Spleen (tissue), 11 donors: ENCODE data around the gene GPR3. TPM values are rescaled to one million over a fixed set of nuclear protein-coding genes. Genes with fewer than 3 reads are reported as not detected.

Source experiments
- DNase-seq: peaks from one replicate; pipeline ENCODE4 v3.0.0-alpha.2; 2020
- H3K27ac ChIP-seq, 8 donors: fragments of 200-600 bp; sonication (generic) in 7 of 8; 1 replicate in 4 of 8; 2 replicates in 4 of 8; pipeline versions ENCODE4 v1.5.0 to v1.8.0; 2016 to 2021; ENCODE audit warnings: inconsistent platforms in 4 of 8, mild to moderate bottlenecking in 4 of 8, moderate library complexity in 1 of 8
- H3K27me3 ChIP-seq, 7 donors: fragments of 200-600 bp; sonication (generic) in 6 of 7; replicated peaks in 1 of 7; 1 replicate in 4 of 7; 2 replicates in 3 of 7; pipeline versions ENCODE4 v1.5.0 to v1.8.0; 2016 to 2021; ENCODE audit warnings: inconsistent platforms in 3 of 7, mild to moderate bottlenecking in 1 of 7
- H3K36me3 ChIP-seq, 6 donors: fragments of 200-600 bp; sonication (generic) in 5 of 6; 1 replicate in 4 of 6; 2 replicates in 2 of 6; pipeline versions ENCODE4 v1.5.0 to v1.8.0; 2016 to 2021; ENCODE audit warnings: inconsistent platforms in 2 of 6
- H3K4me1 ChIP-seq, 6 donors: fragments of 200-600 bp; sonication (generic) in 5 of 6; 1 replicate in 3 of 6; 2 replicates in 3 of 6; pipeline versions ENCODE4 v1.5.0 to v1.8.0; 2016 to 2021; ENCODE audit warnings: inconsistent platforms in 3 of 6
- H3K4me3 ChIP-seq, 8 donors: fragments of 200-600 bp; sonication (generic) in 7 of 8; 1 replicate in 4 of 8; 2 replicates in 4 of 8; pipeline versions ENCODE4 v1.5.0 to v1.8.0; 2016 to 2021; ENCODE audit warnings: inconsistent platforms in 4 of 8, mild to moderate bottlenecking in 4 of 8, moderate library complexity in 2 of 8
- H3K9me3 ChIP-seq, 8 donors: fragments of 200-600 bp; sonication (generic) in 7 of 8; 1 replicate in 4 of 8; 2 replicates in 4 of 8; pipeline versions ENCODE4 v1.5.0 to v1.8.0; 2016 to 2021; ENCODE audit warnings: inconsistent platforms in 4 of 8
- POLR2A ChIP-seq, 3 donors: fragments of 450-650 bp; IDR thresholded peaks; one replicate each; pipeline ENCODE4 v1.5.1; 2017; ENCODE audit warnings: antibody characterized with exemption in 3 of 3, mild to moderate bottlenecking in 1 of 3
- POLR2AphosphoS5 ChIP-seq, 3 donors: sonication (generic); formaldehyde crosslinking; IDR thresholded peaks; one replicate each; pipeline ENCODE4 v1.5.1; 2017; ENCODE audit warnings: antibody characterized with exemption in 3 of 3
- WGBS, 5 donors: extraction: QIAGEN DNeasy Blood & Tissue Kit in 3 of 5; methylation state at CpG; one replicate each; pipeline versions ENCODE4 v1.1.5 to v1.1.7; 2013 to 2018; 5-methylcytosine and 5-hydroxymethylcytosine counted together
- intact Hi-C: fragments of 100-400 bp; cut with DNase I; formaldehyde crosslinking; loops from one replicate; pipeline ENCODE4 v1.15.0; 2023; ENCODE audit warnings: low total_unique reads
- polyA plus RNA-seq, 3 donors: library from polyadenylated mRNA; stranded (reverse); fragments of 200-250 nt; gene quantifications; one replicate each; pipeline ENCODE4 v1.2.1, GENCODE V29; 2013
- total RNA-seq, 7 donors: library from RNA; depleted of rRNA in 3 of 7; stranded (reverse); fragments of >200 nt in 3 of 7; fragmentation: NEBNext Ultra II Directional in 4 of 7; extraction: Animal tissue kit (Norgen Biotek cat#: 25700) in 4 of 7; gene quantifications; one replicate each; pipeline versions ENCODE4 v1.1.0 to v1.2.1, GENCODE V29; 2016 to 2021
- TF ChIP-seq, protein P1 (sequence below), 11 experiments: fragments of 200-600 bp in 7 of 11; fragments of 450-650 bp in 4 of 11; sonication (generic) in 4 of 11; IDR thresholded peaks in 8 of 11; conservative IDR thresholded peaks in 3 of 11; 1 replicate in 7 of 11; 2 replicates in 4 of 11; pipeline versions ENCODE4 v1.4.0 to v1.8.0; 2016 to 2021; ENCODE audit warnings: antibody characterized with exemption in 11 of 11, inconsistent platforms in 4 of 11, mild to moderate bottlenecking in 1 of 11
- donor health status: healthy with polysubstance abuse.
- donor health status: DM: no; HTN: no; CAD: no; lungs with moderate emphysema.
- donor health status: DM: no; HTN: no; CAD: no.
- donor health status: Bipolar disorder and iron deficiency.
- donor health status: healthy.
- donor health status: DM: no; HTN: no; CAD: no.
- donor health status: DM: yes; HTN: yes; CAD: no.

The GPR3 gene
- total and polyA plus RNA-seq, 10 donors: 0.05 to 0.40 (median 0.16) TPM; not detected in 4

DNA sequence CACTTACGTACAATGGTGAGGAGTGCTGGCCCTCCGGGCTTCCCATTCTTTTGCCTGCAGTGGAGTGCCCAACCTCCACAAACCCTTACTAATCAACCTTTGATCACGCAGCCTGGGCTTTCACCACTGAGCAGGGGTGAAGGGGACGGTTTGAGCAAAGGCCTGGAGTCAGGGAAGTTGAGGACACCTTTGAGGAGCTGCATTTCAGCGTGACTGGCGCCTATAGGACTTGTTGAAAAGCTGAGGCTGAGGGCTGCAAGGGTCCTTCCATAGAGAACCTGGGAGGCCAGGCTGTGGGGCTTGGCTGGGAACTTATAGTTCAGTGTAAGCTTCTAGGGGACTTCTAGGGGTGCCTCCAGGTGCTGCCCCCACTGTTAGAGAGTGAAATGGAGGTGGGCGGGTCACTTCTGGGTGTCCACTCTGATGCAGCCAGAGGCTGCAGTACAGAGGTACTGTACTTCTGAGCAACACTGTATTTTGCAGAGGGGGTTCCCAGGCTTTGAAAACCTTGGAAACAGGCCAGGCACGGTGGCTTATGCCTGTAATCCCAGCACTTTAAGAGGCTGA is 40.8 kb upstream of the GPR3 start:
- Histone ChIP-seq H3K4me1 (peaks cover 2 to 63% (median 35%) of the 10 kb centered on the region in 6 donors), H3K4me3 (peak overlapping the region in 1 of 8 donors; percentile 11), H3K9me3 (no peaks in the 10 kb centered on the region), H3K27ac (no peak overlapping the region), H3K27me3 (peaks cover 0 to 23% (median 0%) of the 10 kb centered on the region in 7 donors), H3K36me3 (peaks cover 0 to 96% (median 43%) of the 10 kb centered on the region in 6 donors)
- whole genome bisulfite sequencing, 5 donors: 75 to 95% (median 81%) methylated on average over 8 of the region's 8 CpGs
- TF ChIP-seq, protein P1, sequence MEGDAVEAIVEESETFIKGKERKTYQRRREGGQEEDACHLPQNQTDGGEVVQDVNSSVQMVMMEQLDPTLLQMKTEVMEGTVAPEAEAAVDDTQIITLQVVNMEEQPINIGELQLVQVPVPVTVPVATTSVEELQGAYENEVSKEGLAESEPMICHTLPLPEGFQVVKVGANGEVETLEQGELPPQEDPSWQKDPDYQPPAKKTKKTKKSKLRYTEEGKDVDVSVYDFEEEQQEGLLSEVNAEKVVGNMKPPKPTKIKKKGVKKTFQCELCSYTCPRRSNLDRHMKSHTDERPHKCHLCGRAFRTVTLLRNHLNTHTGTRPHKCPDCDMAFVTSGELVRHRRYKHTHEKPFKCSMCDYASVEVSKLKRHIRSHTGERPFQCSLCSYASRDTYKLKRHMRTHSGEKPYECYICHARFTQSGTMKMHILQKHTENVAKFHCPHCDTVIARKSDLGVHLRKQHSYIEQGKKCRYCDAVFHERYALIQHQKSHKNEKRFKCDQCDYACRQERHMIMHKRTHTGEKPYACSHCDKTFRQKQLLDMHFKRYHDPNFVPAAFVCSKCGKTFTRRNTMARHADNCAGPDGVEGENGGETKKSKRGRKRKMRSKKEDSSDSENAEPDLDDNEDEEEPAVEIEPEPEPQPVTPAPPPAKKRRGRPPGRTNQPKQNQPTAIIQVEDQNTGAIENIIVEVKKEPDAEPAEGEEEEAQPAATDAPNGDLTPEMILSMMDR (IDR thresholded peaks at IDR 0.05 in 8 of 11, conservative IDR thresholded peaks at IDR 0.05 in 3 of 11): no peak
- TF ChIP-seq POLR2AphosphoS5 (IDR thresholded peaks at IDR 0.05): no peak
- TF ChIP-seq POLR2A (IDR thresholded peaks at IDR 0.05): no peak
- no peak for DNase-seq
- intact Hi-C loops: no loop called here

DNA sequence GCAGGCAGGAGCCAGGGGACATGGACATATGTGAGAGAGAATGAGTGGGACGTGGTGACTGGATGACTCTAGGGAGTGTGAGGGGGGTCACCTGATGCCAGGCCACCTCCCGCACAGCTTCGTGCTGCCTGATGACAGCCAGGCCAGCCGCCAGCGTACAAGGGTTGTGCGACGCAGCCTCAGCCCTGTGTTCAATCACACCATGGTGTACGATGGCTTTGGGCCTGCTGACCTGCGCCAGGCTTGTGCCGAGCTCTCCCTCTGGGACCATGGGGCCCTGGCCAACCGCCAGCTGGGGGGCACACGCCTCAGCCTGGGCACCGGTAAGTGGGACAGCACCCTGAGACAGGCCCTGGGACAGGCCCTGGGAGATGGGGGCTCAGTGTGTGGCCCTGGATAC is 39.3 kb upstream of the GPR3 start:
- TF ChIP-seq POLR2A (IDR thresholded peaks at IDR 0.05) (no peak), POLR2AphosphoS5 (IDR thresholded peaks at IDR 0.05) (peak in 2 of 3 donors; percentile 42 to 68)
- TF ChIP-seq, protein P1 (IDR thresholded peaks at IDR 0.05 in 8 of 11, conservative IDR thresholded peaks at IDR 0.05 in 3 of 11): no peak
- WGBS, 5 donors: 91 to 96% (median 96%) methylated on average over 8 to 13 of the region's 13 CpGs
- peak overlapping the region in 1 of 8 donors; percentile 30 for H3K27ac ChIP-seq
- H3K9me3 ChIP-seq: no peaks in the 10 kb centered on the region
- no peak for DNase-seq
- H3K4me3 ChIP-seq: no peak overlapping the region
- peaks cover 0 to 97% (median 35%) of the 10 kb centered on the region in 6 donors for H3K36me3 ChIP-seq
- H3K4me1 ChIP-seq: peaks cover 15 to 64% (median 44%) of the 10 kb centered on the region in 6 donors
- H3K27me3 ChIP-seq: peaks cover 0 to 23% (median 0%) of the 10 kb centered on the region in 7 donors
- intact Hi-C loops: no loop called here

DNA sequence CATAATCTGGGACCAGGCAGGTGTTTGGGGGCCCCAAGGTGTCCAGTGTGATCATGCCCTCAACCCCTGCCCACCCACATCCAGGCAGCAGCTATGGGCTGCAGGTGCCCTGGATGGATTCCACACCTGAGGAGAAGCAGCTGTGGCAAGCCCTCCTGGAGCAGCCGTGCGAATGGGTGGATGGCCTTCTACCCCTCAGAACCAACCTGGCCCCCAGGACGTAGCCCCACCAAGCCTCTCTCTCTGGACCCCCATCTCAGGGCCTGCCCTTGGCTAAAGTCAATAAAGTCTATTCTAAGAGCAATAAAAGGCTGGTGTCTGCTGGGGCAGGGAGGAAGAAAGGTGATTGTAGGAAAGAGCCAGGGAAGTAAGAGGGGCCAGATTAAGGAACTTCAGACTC is 38.8 kb upstream of the GPR3 start:
- WGBS, 5 donors: 81 to 100% (median 95%) methylated on average over 3 of the region's 3 CpGs
- Histone ChIP-seq H3K4me1 (peaks cover 15 to 62% (median 43%) of the 10 kb centered on the region in 6 donors), H3K36me3 (peaks cover 0 to 100% (median 35%) of the 10 kb centered on the region in 6 donors), H3K27me3 (peaks cover 0 to 23% (median 0%) of the 10 kb centered on the region in 7 donors), H3K9me3 (no peaks in the 10 kb centered on the region), H3K27ac (peak overlapping the region in 1 of 8 donors; percentile 30), H3K4me3 (no peak overlapping the region)
- intact Hi-C loops: no loop called here
- TF ChIP-seq POLR2AphosphoS5 (IDR thresholded peaks at IDR 0.05) (no peak), POLR2A (IDR thresholded peaks at IDR 0.05) (no peak)
- TF ChIP-seq, protein P1 (IDR thresholded peaks at IDR 0.05 in 8 of 11, conservative IDR thresholded peaks at IDR 0.05 in 3 of 11): no peak
- no peak for DNase-seq

DNA sequence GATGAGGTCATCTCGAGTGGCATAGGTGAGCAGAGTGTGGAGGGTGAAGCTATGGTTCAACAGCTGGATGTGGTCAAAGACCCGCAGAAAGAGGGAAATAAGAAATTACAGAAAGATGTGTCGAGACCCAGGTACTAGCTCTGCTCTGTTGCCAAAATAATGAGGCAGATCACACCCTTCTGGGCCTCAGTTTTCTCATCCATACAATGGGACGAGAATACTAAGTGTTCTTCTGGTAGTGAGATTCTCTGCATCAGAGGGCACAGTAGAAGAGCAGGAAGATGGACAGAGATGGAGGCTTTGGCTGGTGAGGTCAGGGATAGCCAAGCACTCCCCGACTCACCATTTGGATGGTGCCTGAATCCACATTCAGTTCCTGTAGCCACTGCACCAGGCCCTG is 36.7 kb upstream of the GPR3 start:
- no peak overlapping the region for H3K4me3 ChIP-seq
- TF ChIP-seq POLR2A (IDR thresholded peaks at IDR 0.05) (no peak), POLR2AphosphoS5 (IDR thresholded peaks at IDR 0.05) (no peak)
- TF ChIP-seq, protein P1 (IDR thresholded peaks at IDR 0.05 in 8 of 11, conservative IDR thresholded peaks at IDR 0.05 in 3 of 11): no peak
- H3K27ac ChIP-seq: peak overlapping the region in 1 of 8 donors; percentile 69
- peaks cover 21 to 61% (median 38%) of the 10 kb centered on the region in 6 donors for H3K4me1 ChIP-seq
- peaks cover 0 to 5% (median 0%) of the 10 kb centered on the region in 7 donors for H3K27me3 ChIP-seq
- no peak for DNase-seq
- WGBS, 5 donors: 70 to 84% (median 76%) methylated on average over 5 of the region's 5 CpGs
- intact Hi-C loops: loop anchor here (5.0 kb wide), 1 partner anchor 37 kb away; the partner anchor contains the start of gene GPR3
- H3K9me3 ChIP-seq: no peaks in the 10 kb centered on the region
- peaks cover 0 to 99% (median 34%) of the 10 kb centered on the region in 6 donors for H3K36me3 ChIP-seq
